Vagina (tissue), 2 donors: ENCODE results near the gene EPN2.
"Not testable (repeated sequence)": the region's sequence is repeated elsewhere in the genome, so short reads cannot be mapped to it uniquely, and the experiment has no call there.

Experiments
- POLR2A ChIP-seq, 2 donors: fragments of 450-650 bp; IDR thresholded peaks; one replicate each; pipeline ENCODE4 v1.6.1; 2017; ENCODE audit warnings: antibody characterized with exemption in 2 of 2, mild to moderate bottlenecking in 2 of 2, moderate library complexity in 2 of 2
- TF ChIP-seq, protein P1 (sequence below), 3 experiments: fragments of 450-650 bp in 2 of 3; fragments of 200-600 bp in 1 of 3; sonication (generic) in 1 of 3; IDR thresholded peaks; one replicate each; pipeline ENCODE4 v1.5.1; 2017 to 2019; ENCODE audit warnings: antibody characterized with exemption in 3 of 3, mild to moderate bottlenecking in 2 of 3, moderate library complexity in 2 of 3

DNA sequence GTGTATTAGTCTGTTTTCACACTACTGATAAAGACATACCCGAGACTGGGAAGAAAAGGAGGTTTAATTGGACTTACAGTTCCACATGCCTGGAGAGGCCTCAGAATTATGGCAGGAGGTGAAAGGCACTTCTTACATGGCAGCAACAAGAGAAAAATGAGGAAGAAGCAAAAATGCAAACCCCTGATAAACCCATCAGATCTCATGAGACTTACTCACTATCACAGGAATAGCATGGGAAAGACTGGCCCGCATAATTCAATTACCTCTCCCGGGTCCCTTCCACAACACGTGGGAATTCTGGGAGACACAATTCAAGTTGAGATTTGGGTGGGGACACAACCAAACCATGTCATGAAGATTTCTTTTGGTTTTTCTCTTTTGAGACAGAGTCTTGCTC is 41.1 kb downstream of the EPN2 start:
- TF ChIP-seq, protein P1, sequence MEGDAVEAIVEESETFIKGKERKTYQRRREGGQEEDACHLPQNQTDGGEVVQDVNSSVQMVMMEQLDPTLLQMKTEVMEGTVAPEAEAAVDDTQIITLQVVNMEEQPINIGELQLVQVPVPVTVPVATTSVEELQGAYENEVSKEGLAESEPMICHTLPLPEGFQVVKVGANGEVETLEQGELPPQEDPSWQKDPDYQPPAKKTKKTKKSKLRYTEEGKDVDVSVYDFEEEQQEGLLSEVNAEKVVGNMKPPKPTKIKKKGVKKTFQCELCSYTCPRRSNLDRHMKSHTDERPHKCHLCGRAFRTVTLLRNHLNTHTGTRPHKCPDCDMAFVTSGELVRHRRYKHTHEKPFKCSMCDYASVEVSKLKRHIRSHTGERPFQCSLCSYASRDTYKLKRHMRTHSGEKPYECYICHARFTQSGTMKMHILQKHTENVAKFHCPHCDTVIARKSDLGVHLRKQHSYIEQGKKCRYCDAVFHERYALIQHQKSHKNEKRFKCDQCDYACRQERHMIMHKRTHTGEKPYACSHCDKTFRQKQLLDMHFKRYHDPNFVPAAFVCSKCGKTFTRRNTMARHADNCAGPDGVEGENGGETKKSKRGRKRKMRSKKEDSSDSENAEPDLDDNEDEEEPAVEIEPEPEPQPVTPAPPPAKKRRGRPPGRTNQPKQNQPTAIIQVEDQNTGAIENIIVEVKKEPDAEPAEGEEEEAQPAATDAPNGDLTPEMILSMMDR (IDR thresholded peaks at IDR 0.05), result not testable (repeated sequence)
- not testable (repeated sequence) for TF ChIP-seq POLR2A (IDR thresholded peaks at IDR 0.05)
